SK-N-SH treated with all-trans-retinoic acid at 6 μM for 48 hours (cell line): Measurements from ENCODE around the gene FBXL17.

Experiments used
- CREB5 ChIP-seq: fragments of 250-450 bp; sonication (Bioruptor Pico); IDR thresholded peaks from 2 replicates; pipeline ENCODE4 v1.5.1; 2020; ENCODE audit warnings: low read depth, mild to moderate bottlenecking, moderate library complexity
- ESRRG ChIP-seq: fragments of 250-450 bp; sonication (Bioruptor Pico); IDR thresholded peaks from 2 replicates; pipeline ENCODE4 v1.6.1; 2021; ENCODE audit warnings: mild to moderate bottlenecking
- PATZ1 ChIP-seq: fragments of 250-450 bp; sonication (Bioruptor Pico); IDR thresholded peaks from 2 replicates; pipeline ENCODE4 v1.8.0; 2020; ENCODE audit warnings: mild to moderate bottlenecking, moderate library complexity, borderline replicate concordance
- RARB ChIP-seq: fragments of 250-450 bp; sonication (Bioruptor Pico); IDR thresholded peaks from 2 replicates; pipeline ENCODE4 v1.8.0; 2021; ENCODE audit warnings: mild to moderate bottlenecking, moderate library complexity
- SNAI2 ChIP-seq: fragments of 250-450 bp; sonication (Bioruptor Pico); IDR thresholded peaks from 2 replicates; pipeline ENCODE4 v1.5.0; 2020; ENCODE audit warnings: mild to moderate bottlenecking, moderate library complexity
- TCF4 ChIP-seq: fragments of 250-450 bp; sonication (Bioruptor Pico); IDR thresholded peaks from 2 replicates; pipeline ENCODE4 v1.8.0; 2021; ENCODE audit warnings: mild to moderate bottlenecking, moderate library complexity, borderline replicate concordance
- TOX ChIP-seq: fragments of 250-450 bp; sonication (Bioruptor Pico); IDR thresholded peaks from 2 replicates; pipeline ENCODE4 v1.8.0; 2021; ENCODE audit warnings: mild to moderate bottlenecking, moderate library complexity, borderline replicate concordance
- ZFP3 ChIP-seq: fragments of 250-450 bp; sonication (Bioruptor Pico); IDR thresholded peaks from 2 replicates; pipeline ENCODE4 v1.5.0; 2020; ENCODE audit warnings: mild to moderate bottlenecking, moderate library complexity
- ZFP30 ChIP-seq: fragments of 450-650 bp; formaldehyde crosslinking; IDR thresholded peaks from 2 replicates; pipeline ENCODE4 v1.5.0; 2022; ENCODE audit warnings: mild to moderate bottlenecking, moderate library complexity
- ZNF565 ChIP-seq: fragments of 450-650 bp; formaldehyde crosslinking; conservative IDR thresholded peaks from 2 replicates; pipeline ENCODE4 v1.5.0; 2020; ENCODE audit warnings: low read depth, mild to moderate bottlenecking, moderate library complexity
- ZNF70 ChIP-seq: fragments of 450-650 bp; formaldehyde crosslinking; IDR thresholded peaks from 2 replicates; pipeline ENCODE4 v1.5.0; 2020; ENCODE audit warnings: mild to moderate bottlenecking, moderate library complexity

- TF ChIP-seq RARB (no peak), PATZ1 (CRISPR knock-in tag) (no peak), SNAI2 (CRISPR knock-in tag) (no peak), ZNF565 (no peak), ESRRG (CRISPR knock-in tag) (no peak), ZNF70 (CRISPR knock-in tag) (no peak), TOX (CRISPR knock-in tag) (no peak), ZFP30 (no peak), ZFP3 (CRISPR knock-in tag) (no peak), TCF4 (CRISPR knock-in tag) (0 out of 2 replicates have a peak, but pooled peaks have one; percentile 19), CREB5 (CRISPR knock-in tag) (no peak)
Measured at GRCh38 chr5:108144332-108144731, 237.6 kb downstream of the FBXL17 start.
